Measurements from ENCODE around the gene LRRC63.

The LRRC63 gene

DNA sequence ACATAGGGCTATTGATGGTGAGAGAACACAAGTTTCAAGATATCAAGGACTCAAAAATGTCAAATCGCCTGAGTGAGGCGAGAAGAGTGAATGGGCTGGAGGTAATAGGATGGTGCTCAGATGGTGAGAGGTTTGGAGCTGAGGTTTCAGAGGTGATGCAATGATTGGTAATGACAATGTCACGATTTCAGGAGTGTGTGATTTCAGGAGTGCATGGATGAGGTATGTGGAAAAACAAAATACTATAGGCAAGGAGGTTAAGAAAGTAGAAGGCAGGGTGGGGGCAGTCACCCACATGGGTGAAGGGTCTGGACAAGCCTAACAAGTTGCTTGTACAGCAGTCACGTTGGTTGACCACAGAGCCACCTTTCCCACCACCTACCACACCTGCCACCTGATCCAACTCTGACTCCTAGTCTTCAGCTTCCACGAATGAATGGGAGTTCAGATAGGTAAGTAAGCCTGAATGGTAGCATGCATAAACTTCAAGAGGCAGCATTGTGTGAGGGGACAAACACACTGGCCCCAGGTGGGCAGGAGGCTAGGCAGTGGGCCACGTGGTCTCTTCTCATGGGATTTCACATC is 103.9 kb downstream of the LRRC63 start:
- Histone ChIP-seq H3K9me3 (ENCODE audit: severe bottlenecking) (no peaks in the 10 kb centered on the region), H3K4me3 (ENCODE audit: low read depth, low read length) (no peak overlapping the region), H3K27ac (no peak overlapping the region), H3K36me3 (no peaks in the 10 kb centered on the region), H3K27me3 (ENCODE audit: insufficient read depth, low read depth, severe bottlenecking) (no peaks in the 10 kb centered on the region)
- TF ChIP-seq, protein P1, sequence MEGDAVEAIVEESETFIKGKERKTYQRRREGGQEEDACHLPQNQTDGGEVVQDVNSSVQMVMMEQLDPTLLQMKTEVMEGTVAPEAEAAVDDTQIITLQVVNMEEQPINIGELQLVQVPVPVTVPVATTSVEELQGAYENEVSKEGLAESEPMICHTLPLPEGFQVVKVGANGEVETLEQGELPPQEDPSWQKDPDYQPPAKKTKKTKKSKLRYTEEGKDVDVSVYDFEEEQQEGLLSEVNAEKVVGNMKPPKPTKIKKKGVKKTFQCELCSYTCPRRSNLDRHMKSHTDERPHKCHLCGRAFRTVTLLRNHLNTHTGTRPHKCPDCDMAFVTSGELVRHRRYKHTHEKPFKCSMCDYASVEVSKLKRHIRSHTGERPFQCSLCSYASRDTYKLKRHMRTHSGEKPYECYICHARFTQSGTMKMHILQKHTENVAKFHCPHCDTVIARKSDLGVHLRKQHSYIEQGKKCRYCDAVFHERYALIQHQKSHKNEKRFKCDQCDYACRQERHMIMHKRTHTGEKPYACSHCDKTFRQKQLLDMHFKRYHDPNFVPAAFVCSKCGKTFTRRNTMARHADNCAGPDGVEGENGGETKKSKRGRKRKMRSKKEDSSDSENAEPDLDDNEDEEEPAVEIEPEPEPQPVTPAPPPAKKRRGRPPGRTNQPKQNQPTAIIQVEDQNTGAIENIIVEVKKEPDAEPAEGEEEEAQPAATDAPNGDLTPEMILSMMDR (IDR thresholded peaks at IDR 0.05; ENCODE audit: low read depth, low read length): no peak
- DNase-seq: no peak

- no peaks in the 10 kb centered on the region for H3K36me3 ChIP-seq
- H3K27me3 ChIP-seq (ENCODE audit: insufficient read depth, low read depth, severe bottlenecking): no peaks in the 10 kb centered on the region
- H3K27ac ChIP-seq: no peak overlapping the region
- TF ChIP-seq, protein P1 (IDR thresholded peaks at IDR 0.05; ENCODE audit: low read depth, low read length): no peak
- H3K4me3 ChIP-seq (ENCODE audit: low read depth, low read length): no peak overlapping the region
- H3K9me3 ChIP-seq (ENCODE audit: severe bottlenecking): peaks cover 1% of the 10 kb centered on the region
- no peak for DNase-seq
These were observed 105.4 kb downstream of the LRRC63 start for GRCh38 chr13:46317120-46317519.

GRCh38 chr13:46318986-46319385 is 107.3 kb downstream of the LRRC63 start:
- no peak overlapping the region for H3K4me3 ChIP-seq (ENCODE audit: low read depth, low read length)
- peaks cover 2% of the 10 kb centered on the region for H3K9me3 ChIP-seq (ENCODE audit: severe bottlenecking)
- no peak for DNase-seq
- H3K36me3 ChIP-seq: no peaks in the 10 kb centered on the region
- TF ChIP-seq, protein P1 (IDR thresholded peaks at IDR 0.05; ENCODE audit: low read depth, low read length): no peak
- no peak overlapping the region for H3K27ac ChIP-seq
- no peaks in the 10 kb centered on the region for H3K27me3 ChIP-seq (ENCODE audit: insufficient read depth, low read depth, severe bottlenecking)

- Histone ChIP-seq H3K4me3 (ENCODE audit: low read depth, low read length) (no peak overlapping the region), H3K27ac (no peak overlapping the region)
- TF ChIP-seq, protein P1 (IDR thresholded peaks at IDR 0.05; ENCODE audit: low read depth, low read length): no peak
These were observed 108.7 kb downstream of the LRRC63 start for GRCh38 chr13:46320406-46320805.

GRCh38 chr13:46320821-46321220 is 109.1 kb downstream of the LRRC63 start:
- no peak for DNase-seq
- Histone ChIP-seq H3K27ac (no peak overlapping the region), H3K4me3 (ENCODE audit: low read depth, low read length) (no peak overlapping the region), H3K9me3 (ENCODE audit: severe bottlenecking) (peaks cover 2% of the 10 kb centered on the region), H3K36me3 (no peaks in the 10 kb centered on the region), H3K27me3 (ENCODE audit: insufficient read depth, low read depth, severe bottlenecking) (no peaks in the 10 kb centered on the region)
- TF ChIP-seq, protein P1 (IDR thresholded peaks at IDR 0.05; ENCODE audit: low read depth, low read length): no peak

More at GRCh38 chr13:46320406-46320805, 108.7 kb downstream of the LRRC63 start:
- H3K27me3 ChIP-seq (ENCODE audit: insufficient read depth, low read depth, severe bottlenecking): no peaks in the 10 kb centered on the region
- DNase-seq: no peak
- H3K9me3 ChIP-seq (ENCODE audit: severe bottlenecking): peaks cover 2% of the 10 kb centered on the region
- no peaks in the 10 kb centered on the region for H3K36me3 ChIP-seq
